C4-2B (cell line): ENCODE measurements around the gene RNF208.

Experiments
- ZFX ChIP-seq: fragments of 450-650 bp; IDR thresholded peaks from 2 replicates; pipeline ENCODE4 v1.6.1; 2017
- TF ChIP-seq, protein P1 (sequence below): fragments of 450-650 bp; conservative IDR thresholded peaks from 2 replicates; pipeline ENCODE4 v1.5.1; 2017; ENCODE audit warnings: mild to moderate bottlenecking

GRCh38 chr9:137202966-137203365 lies 19.1 kb downstream of the RNF208 start:
- TF ChIP-seq, protein P1, sequence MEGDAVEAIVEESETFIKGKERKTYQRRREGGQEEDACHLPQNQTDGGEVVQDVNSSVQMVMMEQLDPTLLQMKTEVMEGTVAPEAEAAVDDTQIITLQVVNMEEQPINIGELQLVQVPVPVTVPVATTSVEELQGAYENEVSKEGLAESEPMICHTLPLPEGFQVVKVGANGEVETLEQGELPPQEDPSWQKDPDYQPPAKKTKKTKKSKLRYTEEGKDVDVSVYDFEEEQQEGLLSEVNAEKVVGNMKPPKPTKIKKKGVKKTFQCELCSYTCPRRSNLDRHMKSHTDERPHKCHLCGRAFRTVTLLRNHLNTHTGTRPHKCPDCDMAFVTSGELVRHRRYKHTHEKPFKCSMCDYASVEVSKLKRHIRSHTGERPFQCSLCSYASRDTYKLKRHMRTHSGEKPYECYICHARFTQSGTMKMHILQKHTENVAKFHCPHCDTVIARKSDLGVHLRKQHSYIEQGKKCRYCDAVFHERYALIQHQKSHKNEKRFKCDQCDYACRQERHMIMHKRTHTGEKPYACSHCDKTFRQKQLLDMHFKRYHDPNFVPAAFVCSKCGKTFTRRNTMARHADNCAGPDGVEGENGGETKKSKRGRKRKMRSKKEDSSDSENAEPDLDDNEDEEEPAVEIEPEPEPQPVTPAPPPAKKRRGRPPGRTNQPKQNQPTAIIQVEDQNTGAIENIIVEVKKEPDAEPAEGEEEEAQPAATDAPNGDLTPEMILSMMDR: no peak
- TF ChIP-seq ZFX: no peak
